Measurements from ENCODE around the gene ATP5MC2.

DNA sequence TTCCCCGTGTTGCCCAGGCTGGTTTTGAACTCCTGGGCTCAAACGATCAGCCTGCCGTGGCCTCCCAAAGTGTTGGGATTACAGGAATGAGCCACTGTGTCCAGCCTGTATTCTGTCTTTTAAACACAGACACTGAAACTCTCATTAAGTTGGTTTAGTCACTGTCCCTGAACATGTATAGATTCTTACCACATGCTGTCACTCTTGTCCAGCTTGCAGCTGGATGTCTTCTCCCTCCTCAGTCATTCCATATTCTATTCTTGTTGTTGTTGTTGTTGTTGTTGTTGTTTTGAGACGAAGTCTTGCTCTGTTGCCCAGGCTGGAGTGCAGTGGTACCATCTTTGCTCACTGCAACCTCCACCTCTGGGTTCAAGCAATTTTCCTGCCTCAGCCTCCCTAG is 12.3 kb upstream of the ATP5MC2 start:
- TF ChIP-seq, protein P1, sequence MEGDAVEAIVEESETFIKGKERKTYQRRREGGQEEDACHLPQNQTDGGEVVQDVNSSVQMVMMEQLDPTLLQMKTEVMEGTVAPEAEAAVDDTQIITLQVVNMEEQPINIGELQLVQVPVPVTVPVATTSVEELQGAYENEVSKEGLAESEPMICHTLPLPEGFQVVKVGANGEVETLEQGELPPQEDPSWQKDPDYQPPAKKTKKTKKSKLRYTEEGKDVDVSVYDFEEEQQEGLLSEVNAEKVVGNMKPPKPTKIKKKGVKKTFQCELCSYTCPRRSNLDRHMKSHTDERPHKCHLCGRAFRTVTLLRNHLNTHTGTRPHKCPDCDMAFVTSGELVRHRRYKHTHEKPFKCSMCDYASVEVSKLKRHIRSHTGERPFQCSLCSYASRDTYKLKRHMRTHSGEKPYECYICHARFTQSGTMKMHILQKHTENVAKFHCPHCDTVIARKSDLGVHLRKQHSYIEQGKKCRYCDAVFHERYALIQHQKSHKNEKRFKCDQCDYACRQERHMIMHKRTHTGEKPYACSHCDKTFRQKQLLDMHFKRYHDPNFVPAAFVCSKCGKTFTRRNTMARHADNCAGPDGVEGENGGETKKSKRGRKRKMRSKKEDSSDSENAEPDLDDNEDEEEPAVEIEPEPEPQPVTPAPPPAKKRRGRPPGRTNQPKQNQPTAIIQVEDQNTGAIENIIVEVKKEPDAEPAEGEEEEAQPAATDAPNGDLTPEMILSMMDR (IDR thresholded peaks at IDR 0.05; ENCODE audit: borderline replicate concordance, extremely low read depth, low read length, poor library complexity, severe bottlenecking): no peak
- TF ChIP-seq EZH2 (IDR thresholded peaks at IDR 0.05; ENCODE audit: borderline replicate concordance, low read depth, low read length, severe bottlenecking): no peak
